Daoy (cell line): ENCODE measurements around the gene GLYR1. TPM values are rescaled to one million over a fixed set of nuclear protein-coding genes. Genes with fewer than 3 reads are reported as not detected.

Source experiments
- DNase-seq: peaks from one replicate; pipeline ENCODE4 v3.0.0-alpha.2; 2015; ENCODE audit warnings: low read depth
- total RNA-seq: library from RNA; depleted of rRNA; stranded (reverse); fragments of >200 nt; shearing (Covaris generic); gene quantifications from 2 replicates; pipeline ENCODE4 v1.2.3, GENCODE V29; 2014

GLYR1 gene
- total RNA-seq, 1 experiment from 2014 or later: 25.7 TPM

DNA sequence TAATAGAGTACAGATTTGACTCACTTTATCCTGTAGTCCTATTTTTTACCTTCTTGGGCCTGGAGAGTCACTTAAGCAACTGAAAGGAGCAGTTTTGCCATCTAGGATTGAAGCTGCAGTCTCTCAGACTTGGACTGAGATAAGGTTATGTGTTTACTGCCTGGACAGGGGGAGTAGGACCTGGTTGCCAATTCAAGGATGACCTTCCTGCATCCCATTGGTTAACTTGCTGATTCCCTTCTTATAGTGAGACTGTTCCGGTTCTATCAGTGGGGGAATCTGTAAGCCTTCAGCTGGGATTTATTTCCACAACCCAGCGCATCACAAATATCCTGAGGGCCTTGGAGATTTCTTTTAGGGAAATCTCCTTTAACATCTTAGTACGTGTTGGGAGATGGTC lies 3.1 kb upstream of the GLYR1 start:
- no peak for DNase-seq

DNA sequence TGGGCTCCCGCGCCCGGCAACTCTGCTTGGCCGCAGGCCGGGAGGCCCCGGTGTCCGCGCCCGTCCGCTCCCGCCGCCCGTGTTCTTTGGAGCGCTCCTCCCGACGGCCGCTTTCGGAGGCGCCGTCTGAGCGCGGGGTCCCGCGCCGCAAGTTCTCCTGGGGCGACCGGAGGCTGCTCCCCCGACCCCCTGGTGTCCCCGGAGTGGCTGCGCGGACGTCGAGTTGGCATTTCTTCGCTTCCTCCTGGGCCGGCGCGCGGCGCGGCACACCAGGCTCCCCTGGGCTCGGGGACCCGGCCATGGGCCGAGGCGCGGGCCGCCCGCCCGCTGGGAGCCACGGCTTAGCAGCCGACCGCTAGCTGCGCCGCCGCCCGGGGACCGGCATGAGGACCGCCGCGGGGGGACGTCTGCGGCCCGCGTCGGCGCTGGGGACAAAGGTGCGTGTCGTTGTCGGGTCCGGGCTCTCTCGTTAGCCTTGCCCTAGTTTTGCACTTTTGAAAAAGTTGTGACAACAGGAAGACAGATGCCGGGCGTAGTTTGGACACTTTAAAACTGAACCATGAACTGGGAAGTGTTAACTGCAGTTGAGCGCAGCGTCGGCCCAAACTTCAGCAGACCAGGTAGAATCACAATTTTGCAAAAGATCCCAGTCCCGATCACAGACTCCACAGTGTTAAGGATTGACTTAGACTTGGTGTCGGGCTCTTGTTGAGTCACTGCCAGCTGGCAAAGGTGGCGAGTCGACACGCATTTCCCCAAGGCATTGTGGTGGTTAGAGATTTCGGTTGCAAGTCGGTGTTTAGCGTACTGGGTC lies 893 bp upstream of the GLYR1 start:
- DNase-seq: peak; percentile 61

DNA sequence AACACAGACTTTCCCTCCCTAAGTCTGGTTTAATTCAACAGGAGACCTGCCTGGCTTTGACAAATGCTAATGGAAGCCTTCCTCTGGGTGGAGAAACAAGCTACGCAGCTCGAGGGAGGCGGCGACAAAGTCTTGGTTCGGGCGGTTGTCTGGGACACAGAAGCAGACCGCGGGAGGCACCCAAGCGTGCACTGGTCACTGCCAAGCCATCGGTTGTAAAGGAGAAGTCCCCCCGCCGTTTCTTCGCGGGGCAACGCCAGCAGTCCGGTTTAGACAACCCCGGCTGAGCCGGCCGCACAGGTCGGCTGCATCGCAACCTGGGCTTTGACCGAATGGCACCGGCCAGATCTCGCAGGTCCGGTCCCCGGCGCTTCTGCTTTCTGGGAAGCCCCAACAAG lies 586 bp downstream of the GLYR1 start:
- peak; percentile 35 for DNase-seq

DNA sequence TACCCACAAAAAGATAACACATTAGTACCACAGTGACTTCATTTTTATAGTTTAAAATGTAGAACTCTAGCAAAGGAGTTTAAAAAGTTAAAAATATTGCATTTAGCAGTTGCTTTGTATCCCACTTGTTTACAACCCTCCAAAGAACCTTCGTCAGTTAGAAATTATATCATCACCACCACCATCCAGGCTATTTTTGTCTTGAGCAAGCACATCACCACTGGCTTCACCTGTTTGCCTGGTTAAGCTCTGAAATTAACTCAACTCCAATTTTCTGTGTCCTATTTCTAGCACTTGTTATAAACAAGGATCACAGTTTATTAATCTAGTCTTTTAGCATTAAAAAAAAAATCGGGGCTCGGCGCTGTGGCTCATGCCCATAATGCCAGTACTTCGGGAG lies 6.1 kb downstream of the GLYR1 start:
- no peak for DNase-seq

DNA sequence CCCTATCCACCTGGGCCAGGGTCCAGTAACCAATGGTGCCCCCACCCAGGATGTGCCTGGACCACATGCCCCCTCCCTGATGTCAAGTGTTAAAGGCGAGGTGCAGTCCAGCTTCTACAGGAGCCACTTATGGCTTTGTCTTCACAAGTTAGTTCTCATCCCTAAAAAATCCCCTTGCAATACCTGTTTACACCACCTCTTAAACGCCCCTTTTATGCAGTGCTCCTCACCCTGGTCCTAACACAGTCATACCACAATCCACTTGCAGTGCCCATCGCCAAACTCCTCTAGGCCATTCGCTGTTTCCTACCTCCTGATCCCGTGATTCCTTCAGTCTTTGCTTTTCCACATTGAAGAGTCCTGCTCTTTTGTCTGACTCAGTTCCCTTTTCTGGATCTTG lies 7.1 kb downstream of the GLYR1 start:
- DNase-seq: no peak

DNA sequence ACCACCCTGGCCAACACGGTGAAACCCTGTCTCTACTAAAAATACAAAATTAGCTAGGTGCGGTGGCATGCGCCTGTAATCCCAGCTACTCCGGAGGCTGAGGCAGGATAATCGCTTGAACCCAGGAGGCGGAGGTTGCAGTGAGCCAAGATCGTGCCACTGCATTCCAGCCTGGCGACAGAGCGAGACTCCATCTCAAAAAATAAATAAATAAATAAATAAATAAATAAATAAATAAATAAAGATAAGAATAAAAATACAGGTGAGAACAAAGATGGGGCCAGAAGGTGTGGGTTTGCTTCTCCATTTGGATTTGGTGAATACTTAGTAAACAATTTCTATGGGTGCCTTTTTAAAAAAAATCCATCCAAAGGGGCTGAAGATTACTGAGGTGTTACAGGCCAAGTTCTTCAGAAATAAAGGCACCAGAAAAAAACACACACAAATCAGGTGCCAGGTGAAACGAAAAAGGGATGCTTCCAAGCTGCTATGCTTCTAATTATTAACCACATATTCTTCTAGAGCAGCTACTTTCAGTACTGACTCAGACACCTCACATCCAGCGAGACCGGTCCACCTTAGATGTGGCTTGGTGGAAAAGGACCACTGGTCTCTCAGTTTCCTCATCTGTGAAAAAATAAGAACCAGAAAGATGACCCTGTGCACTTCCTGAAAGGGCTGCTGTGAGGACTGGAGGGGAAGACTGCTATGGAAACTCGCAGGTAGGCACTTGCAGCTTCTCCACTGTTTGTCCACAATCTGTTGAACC lies 9.2 kb downstream of the GLYR1 start:
- DNase-seq: no peak

DNA sequence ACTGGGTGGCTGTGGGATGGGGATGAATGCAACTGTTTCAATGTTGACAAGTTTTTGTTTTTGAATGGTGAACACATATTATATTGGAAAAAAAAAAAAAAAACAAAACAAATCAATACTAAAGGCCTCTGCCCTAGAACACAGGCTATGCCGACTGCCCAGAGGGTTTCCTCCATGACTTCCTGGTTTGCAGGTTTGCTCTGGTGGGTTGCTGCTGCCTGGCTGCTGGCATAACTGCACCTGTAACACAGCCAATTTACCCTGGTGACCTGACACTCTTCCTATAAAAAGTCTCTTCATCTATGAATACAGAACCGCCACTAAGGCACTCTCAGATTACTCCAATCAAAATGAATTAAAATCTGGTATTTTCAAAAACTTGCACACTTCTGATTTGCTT lies 10.4 kb downstream of the GLYR1 start:
- DNase-seq: no peak

DNA sequence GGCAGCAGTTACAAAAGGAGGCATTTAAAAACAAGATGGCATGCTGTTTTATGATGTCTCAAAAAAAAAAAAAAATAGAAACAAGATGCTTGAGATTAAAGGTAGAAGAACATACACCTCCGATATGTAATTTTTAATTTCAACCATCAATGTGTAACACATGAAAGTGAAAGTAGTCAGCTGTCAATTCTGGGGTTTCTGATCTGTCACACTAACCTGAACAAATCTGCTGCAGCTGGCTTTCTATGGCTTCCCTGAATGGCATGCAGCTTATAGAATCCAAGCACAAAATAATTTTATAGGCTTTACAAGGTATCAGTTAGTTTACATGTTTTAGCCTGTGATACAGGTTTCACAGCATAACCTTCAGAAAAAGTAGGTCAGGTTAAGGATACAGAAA lies 13.5 kb downstream of the GLYR1 start:
- no peak for DNase-seq

DNA sequence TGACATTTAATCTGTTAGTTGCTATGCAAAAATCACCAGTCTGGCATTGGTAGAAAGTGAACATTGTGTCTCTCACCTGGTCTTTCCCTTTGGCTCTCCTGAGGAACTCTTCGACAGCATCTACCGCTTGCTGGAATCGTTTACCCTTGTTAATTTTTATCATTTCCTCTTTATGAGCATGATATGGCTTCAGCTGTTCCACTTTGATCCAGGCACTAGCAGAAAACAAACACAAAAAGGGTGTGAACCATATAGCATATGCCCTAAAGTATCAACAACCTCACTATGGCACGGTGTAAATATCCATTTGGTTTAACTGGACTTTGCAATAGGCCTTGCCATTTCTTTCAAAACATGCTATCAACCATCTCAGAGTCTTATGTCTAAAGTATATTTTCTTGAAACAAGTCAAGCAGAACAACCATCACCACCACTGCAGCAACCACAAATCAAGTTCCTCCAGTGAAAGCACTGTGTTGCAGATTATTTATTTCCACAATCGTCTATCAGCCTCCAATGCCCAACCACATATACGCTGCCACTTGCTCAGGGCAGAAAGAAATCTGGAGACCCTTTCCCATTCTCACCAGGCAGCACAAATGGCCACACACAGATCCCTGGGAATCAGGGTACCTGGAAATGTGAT lies 14.3 kb downstream of the GLYR1 start:
- DNase-seq: no peak

DNA sequence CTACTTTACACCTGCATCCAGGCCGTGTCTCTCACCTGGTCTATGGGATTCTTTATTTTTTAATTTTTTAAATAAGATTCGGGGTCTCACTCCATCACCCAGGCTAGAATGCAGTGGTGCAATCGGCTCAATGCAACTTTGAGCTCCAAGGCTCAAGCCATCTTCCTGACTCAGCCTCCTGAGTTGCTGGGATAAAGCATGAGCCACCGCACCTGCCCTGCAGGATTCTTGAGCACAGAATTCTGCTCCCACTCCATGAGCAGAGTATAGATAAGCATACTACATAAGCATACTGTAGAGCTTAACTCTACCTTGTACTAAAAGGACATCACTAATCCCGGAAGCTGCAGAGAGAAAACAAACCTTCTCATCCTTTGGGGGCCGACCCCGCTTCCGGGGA lies 15.5 kb downstream of the GLYR1 start:
- DNase-seq: no peak

DNA sequence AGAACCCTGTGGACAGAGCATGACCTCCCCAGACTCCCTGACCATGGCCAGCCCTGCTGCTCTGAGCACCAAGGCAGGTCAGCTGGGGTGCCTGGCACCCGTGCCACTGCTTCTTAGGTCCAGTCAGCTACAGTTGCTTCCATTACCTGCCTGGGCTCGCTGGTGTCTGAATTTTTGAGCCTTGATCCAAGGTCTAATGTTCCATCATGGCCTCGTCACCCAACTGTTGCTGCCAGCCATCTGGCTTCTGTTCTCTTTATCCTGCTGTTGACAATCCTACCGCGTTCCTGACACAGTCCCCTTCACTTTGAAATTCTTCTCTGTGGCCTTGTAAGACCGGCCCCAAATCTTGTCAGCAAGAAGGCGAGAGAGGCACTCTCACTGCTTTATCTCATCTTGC lies 16.7 kb downstream of the GLYR1 start:
- DNase-seq: no peak

DNA sequence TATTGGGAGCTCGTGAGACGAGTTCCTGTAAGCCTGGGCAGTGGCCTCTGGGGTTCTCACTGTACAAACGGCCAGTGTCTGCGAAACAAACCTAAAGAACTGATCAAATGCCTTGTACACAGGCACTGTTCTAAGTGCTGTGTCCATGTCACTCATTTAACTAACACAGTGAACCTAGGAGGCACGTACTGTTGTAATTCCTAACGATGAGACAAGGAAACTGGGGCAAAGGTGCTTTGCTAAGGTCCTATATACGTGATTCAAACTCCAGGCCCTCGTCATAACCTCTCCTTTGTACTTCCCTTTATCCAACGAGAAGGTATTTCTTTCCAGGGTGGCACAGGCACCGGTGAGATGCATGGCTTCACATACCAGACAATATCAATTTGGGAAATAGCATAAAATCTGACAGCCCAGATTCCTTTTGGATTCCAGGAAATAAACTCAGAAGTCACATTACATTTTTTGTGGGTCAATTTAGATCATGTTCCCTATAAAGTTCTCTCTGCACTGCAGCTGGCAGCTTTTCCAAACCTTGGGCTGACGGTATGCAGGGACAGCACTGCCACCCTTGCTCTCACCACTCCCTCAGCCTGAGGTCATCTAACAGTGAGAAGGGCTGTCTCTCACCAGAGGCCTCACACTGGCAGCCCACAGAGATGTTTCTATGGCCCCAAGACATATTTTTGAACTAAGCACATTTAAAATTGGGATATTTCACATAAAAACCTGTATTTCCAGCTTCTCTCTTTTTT lies 18.3 kb downstream of the GLYR1 start:
- no peak for DNase-seq

DNA sequence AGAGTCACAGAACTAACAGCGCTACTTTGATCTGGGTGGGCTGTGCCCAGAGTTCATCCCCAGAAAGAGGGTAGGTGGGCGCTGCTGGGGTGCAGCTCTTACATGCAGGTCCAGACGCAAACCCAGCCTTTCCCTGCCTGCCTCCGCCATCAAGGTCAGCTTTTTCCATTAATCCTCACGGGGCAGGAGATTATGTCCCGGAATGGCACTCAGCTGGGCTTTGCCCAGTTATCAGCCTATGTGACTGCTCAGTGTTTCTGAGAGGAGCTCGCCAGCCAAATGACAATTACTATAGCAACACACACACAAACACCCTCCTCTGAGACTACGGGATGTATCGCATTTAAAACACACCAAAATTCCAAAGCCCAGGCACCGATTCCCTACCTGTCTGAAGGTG lies 20.1 kb downstream of the GLYR1 start:
- DNase-seq: no peak

DNA sequence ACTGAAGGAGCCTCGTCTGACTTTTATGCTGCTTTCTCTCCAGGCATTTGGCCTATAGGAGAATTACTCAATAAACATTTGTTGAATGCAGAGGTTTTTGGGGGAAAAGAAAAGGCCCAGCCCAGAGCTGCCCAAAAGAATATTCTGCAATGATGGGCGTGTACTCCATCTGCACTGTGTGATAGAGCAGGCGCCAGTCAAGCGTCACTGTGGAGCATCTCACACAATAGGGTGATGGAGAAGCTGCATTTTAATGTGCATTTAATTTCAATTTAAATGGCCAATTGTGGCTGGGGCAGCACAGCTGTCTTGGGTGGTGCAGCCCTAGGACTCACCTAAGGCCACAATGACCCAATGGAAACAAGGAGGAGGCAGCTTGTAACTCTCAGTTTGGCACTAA lies 20.6 kb downstream of the GLYR1 start:
- DNase-seq: no peak

DNA sequence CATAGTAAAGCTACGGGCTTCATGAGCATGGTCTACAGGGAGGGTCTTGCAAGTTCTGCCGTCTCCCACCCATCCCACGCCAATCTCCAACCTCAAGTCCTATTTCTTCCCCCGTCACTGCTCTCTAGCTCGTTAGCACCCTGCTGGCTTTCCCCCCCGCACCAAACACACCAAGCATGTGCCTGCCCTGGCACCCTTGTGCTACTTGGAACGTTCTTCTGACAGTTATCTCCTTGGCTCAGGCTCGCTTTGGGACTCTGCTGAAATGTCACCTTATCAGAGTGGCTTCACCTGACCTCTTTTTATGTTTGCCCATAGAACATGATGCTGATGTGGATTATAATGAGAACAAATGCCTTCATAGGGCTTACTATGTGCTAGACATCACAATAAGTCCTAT lies 21.9 kb downstream of the GLYR1 start:
- no peak for DNase-seq

DNA sequence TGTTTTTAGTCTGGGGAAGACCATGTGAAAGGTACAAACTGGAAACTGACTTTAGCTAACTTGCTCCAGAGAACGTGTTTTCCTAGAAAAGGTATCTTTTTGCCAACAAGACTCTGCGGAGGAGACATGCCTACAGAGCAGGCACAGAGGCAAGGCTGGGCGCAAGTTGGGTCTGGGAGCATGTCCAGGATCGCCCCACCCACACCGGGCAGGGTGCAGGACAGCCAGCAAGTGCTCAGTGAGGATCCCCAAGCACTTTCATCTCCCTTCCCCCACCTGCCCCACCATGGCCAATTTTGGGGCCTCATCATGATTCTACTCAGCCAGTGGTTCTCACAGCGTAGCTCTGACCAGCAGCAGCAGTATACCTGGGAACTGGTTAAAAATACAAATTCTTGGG lies 26.4 kb downstream of the GLYR1 start:
- no peak for DNase-seq

DNA sequence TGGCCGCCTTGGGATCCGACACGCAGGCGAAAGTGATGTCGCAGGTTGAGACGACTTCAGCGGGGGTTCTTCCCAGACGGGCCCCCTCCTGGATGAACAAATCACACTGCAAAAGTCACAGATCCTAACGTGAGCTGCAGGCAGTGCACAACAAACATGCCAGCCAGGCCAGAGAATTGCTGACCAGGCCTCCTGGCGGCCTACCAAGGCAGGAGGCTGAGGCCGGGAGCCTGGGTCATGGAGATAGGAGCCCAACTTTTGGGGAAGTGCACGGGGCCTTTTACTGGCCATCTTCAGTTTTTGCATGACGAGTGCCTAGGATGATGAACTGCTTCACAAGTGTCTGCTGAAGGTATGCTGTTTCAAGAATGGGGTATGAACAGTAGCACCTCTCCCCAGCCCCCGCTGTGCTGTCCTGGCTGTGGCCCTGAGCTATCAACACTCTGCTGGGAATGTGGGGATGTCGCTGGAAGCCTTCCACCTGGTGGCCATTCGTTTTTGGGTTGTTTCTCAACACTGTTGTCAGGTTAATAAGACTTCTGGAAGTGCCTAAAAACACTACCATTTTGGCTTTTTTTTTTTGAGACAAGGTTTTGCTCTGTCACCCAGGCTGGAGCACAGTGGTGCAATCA lies 32.4 kb downstream of the GLYR1 start:
- no peak for DNase-seq

DNA sequence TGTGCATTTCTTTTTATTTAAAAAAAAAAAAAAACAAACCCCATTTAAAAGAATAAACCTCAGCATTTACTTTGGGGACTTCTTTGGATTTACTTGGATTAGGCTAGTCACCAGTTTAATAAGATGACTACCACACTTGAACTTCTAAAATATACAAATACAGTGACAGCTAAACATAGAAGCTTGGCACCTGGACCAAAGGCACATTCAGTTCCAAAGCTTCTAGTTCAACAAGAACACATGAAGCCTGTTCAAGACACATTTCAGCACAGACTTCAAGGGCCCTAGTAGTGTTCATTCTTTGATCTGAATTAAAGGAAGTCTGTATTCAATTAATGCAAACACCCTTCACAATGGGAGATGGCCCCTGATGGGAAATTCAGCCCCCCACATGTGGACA lies 33.0 kb downstream of the GLYR1 start:
- no peak for DNase-seq

DNA sequence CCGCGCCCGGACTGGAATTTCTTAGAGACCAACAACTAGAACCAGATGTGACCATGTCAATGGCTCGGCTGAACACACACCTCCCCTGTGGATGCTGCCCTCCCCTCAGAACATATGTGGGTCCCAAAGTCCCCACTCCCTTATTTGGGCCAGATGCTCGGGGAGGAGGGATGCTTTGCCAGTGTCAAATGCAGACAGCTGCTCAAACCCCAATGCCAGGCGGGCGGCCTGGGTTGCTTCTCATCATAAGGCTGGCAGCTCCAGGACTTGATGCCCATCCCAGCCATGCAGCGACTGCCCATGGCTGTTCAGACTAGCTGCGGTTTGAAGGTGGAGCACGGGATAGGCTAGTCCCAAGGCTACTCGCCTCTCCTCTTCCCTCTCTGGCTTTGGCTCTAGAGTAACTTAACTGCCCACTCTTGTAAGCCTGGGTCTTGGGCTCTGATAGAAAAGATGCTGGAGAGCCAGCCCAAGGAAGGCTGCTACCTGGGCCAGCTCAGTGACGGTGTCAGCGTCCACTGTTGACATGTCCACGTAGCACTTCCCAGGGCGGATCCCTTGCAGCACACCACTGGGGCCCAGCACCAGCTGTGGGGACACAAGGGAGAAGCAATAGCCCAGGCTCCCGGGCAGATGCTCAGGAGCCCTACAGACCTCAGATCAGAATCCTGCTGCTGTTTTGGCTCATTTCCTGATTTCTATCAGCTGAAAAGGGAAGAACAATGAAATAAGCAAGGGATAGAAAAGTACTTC lies 33.7 kb downstream of the GLYR1 start:
- no peak for DNase-seq

DNA sequence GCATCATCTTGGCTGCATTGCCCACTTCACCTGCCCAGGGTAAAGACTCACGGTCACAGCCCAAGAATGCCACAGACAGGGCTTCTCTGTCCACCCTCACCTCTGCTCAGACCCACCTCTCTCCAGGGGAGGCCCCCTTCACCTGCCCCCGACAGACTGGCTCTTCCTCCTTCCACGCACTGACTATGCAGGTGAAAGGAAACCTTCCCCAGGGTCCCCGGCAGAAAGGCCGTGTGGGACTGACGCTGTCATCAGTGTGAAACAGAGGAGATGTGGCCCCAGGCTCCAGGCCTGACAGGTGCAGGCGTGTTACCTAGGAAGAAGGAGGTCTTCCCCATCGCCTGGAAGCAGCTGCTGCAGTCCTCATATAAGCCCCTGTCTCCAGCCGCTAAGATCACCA lies 35.3 kb downstream of the GLYR1 start:
- no peak for DNase-seq

DNA sequence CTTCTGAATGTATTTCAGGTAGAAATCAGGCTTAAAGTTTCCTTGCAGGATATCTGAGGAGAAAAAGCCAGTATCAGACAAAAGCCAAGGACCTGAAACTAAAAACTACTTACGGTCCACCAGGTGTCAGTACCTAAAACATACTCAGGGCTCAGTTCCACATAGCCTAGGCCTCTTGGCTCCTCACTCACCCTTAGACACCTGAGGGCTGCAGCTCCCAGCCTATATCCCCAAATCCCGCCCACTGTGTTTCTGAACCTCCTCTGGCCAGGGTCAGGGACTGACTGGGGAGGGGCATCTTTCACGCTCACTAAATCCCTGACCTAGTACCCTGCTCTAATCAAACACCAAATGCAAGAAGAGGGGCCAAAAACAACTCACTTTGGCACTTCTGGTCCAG lies 35.8 kb downstream of the GLYR1 start:
- no peak for DNase-seq
